Coronary artery (tissue), 2 donors: ENCODE data around the gene LTBP3.
"Not testable (repeated sequence)": the region's sequence is repeated elsewhere in the genome, so short reads cannot be mapped to it uniquely, and the experiment has no call there.

Experiments
- DNase-seq: peaks from one replicate; pipeline ENCODE4 v3.0.0-alpha.2; 2017; ENCODE audit warnings: low spot score
- H3K27ac ChIP-seq, 2 donors: fragments of 200-600 bp; sonication (generic); one replicate each; pipeline ENCODE4 v1.5.1; 2016 to 2019
- H3K4me3 ChIP-seq: fragments of 200-600 bp; sonication (generic); 2 replicates; pipeline ENCODE4 v1.5.1; 2016; ENCODE audit warnings: mild to moderate bottlenecking, moderate library complexity
- TF ChIP-seq, protein P1 (sequence below): fragments of 200-600 bp; sonication (generic); IDR thresholded peaks from one replicate; pipeline ENCODE4 v1.5.1; 2019; ENCODE audit warnings: antibody characterized with exemption

LTBP3 gene

GRCh38 chr11:65569973-65570918, 12.1 kb upstream of the LTBP3 start, which contains the start of gene ZNRD2:
TSS of gene ZNRD2 (plus strand) at chr11:65570477. CDS start at chr11:65570492, 15 bp downstream.
- TF ChIP-seq, protein P1, sequence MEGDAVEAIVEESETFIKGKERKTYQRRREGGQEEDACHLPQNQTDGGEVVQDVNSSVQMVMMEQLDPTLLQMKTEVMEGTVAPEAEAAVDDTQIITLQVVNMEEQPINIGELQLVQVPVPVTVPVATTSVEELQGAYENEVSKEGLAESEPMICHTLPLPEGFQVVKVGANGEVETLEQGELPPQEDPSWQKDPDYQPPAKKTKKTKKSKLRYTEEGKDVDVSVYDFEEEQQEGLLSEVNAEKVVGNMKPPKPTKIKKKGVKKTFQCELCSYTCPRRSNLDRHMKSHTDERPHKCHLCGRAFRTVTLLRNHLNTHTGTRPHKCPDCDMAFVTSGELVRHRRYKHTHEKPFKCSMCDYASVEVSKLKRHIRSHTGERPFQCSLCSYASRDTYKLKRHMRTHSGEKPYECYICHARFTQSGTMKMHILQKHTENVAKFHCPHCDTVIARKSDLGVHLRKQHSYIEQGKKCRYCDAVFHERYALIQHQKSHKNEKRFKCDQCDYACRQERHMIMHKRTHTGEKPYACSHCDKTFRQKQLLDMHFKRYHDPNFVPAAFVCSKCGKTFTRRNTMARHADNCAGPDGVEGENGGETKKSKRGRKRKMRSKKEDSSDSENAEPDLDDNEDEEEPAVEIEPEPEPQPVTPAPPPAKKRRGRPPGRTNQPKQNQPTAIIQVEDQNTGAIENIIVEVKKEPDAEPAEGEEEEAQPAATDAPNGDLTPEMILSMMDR: no peak
- H3K27ac ChIP-seq: peak within 1 kb of the TSS; percentile 96 to 100

GRCh38 chr11:65569164-65569972, 11.2 kb upstream of the LTBP3 start:
- peak overlapping the region; percentile 98 for H3K4me3 ChIP-seq
- peak; percentile 82 for DNase-seq
- TF ChIP-seq, protein P1: no peak
- peak overlapping the region; percentile 96 to 100 for H3K27ac ChIP-seq

More at GRCh38 chr11:65569973-65570918, 12.1 kb upstream of the LTBP3 start, which contains the start of gene ZNRD2:
- DNase-seq: peak; percentile 99
- peak within 1 kb of the TSS; percentile 98 for H3K4me3 ChIP-seq

DNA sequence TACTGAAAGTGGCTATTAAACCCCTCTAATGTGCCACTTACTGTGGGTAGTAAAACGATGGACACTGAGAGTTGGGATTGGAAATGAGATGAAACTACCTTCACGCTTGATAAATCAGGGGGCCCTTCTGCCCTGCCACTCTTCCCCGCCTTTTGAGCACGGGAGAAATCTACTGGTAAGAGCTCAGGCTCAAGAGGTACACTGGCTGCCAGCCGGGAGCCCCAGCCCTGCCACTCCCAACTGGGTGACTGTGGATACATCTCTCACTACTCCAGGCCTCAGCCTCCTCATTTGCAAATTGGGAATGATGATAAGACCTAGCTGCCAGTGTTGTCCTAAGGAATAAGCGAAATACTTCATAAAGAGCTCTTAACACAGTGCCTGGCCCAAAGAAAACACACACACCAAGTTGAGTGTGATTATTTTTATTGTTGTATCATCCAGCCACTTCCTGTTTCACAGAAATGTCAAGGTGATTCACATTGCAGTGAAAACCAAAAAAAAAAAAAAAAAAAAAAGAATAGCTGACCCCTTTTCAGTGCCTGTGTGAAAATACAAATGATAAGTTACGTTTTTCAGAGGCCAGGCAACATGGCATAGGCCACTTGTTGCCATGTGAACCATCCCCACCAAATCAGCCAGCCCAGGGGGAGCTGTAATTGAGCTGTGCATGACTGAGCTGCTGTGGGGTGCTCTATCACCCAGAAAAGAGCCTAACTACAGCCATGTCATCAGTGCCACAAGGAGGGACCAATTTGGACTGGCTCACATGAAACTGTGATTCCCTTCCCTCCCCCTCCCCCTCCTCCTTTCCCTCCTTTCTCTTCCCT, 7.7 kb upstream of the LTBP3 start:
- H3K27ac ChIP-seq: peak overlapping the region; percentile 1 to 43
- TF ChIP-seq, protein P1: no peak
- H3K4me3 ChIP-seq: no peak overlapping the region
- DNase-seq: no peak

- DNase-seq, H3K4me3 ChIP-seq: not testable (repeated sequence)
- H3K27ac ChIP-seq: peak overlapping the region in 1 of 2 donors; percentile 24
Measured at GRCh38 chr11:65564879-65565559, 6.9 kb upstream of the LTBP3 start.

DNA sequence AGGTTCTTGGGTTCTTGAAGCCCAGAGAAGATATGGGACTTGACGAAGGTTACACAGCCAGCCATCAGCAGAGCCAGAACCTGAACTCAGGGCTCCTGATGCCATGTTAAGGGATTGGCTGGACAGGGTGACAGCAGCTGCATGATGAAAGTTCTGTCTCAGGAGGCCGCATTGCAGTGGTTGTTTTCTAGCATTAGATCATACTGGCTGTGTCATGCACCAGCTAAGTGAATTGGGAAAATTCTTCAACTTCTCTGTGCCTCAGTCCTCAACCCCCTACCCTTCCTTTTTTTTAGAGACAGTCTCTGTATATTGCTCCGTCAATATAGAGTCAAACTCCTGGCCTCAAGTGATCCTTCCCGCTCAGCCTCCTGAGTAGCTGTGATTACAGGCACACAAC, 5.4 kb upstream of the LTBP3 start:
- H3K4me3 ChIP-seq: no peak overlapping the region
- H3K27ac ChIP-seq: peak overlapping the region in 1 of 2 donors; percentile 29
- TF ChIP-seq, protein P1: no peak
- no peak for DNase-seq

DNA sequence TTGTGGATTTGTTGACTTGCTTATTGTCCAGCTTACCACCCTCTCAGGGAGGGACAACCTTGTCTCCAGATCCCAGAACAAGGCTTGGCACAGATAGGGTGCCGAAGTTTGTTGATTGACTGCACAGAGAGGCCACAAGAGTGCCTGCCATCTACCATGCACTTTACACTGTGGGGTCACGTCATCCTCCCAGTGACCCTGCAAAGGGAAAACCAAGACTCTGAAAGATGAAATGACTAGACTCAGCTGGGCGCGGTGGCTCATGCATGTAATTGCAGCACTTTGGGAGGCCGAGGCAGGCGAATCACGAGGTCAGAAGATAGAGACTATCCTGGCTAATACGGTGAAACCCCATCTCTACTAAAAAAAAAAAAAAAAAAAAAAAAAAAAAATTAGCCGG, 4.6 kb upstream of the LTBP3 start:
- H3K27ac ChIP-seq: no peak overlapping the region
- TF ChIP-seq, protein P1: no peak
- DNase-seq: no peak
- H3K4me3 ChIP-seq: no peak overlapping the region
